ENCODE measurements around the gene RBM10. TPM values are rescaled to one million over a fixed set of nuclear protein-coding genes. Genes with fewer than 3 reads are reported as not detected.
A peak's percentile ranks its signal among the peaks of the same experiment; 100 is the strongest.

Gene RBM10
- total and polyA plus RNA-seq, 2 donors (not counting 1 experiment from before 2014, with no cell fraction given) = 14.9 to 50.0 TPM

- Histone ChIP-seq H3K27ac (ENCODE audit: insufficient read depth, low read length) (no peak overlapping the region), H3K4me3 (replicated peaks in 1 of 4; ENCODE audit: control extremely low read depth in 1 of 4, insufficient read depth in 1 of 4, low read depth in 3 of 4, low read length in 4 of 4) (peak overlapping the region; percentile 46 to 70 (median 64)), H3K9ac (ENCODE audit: insufficient read depth, low read length) (no peak overlapping the region), H3K4me2 (ENCODE audit: extremely low read depth, insufficient read depth, low read length) (peak overlapping the region; percentile 69), H4K20me1 (ENCODE audit: control insufficient read depth, extremely low read depth, insufficient read depth, low read length) (no peaks in the 10 kb centered on the region), H3K4me1 (ENCODE audit: control insufficient read depth, extremely low read depth, insufficient read depth, low read length) (peaks cover 8% of the 10 kb centered on the region), H3K27me3 (ENCODE audit: control insufficient read depth, insufficient read depth, low read length) (no peaks in the 10 kb centered on the region), H2AFZ (ENCODE audit: low read length) (no peak overlapping the region), H3K9me3 (ENCODE audit: control insufficient read depth, insufficient read depth, low read depth, low read length) (no peaks in the 10 kb centered on the region), H3K36me3 (ENCODE audit: control insufficient read depth, insufficient read depth, low read length) (peaks cover under 1% of the 10 kb centered on the region), H3K79me2 (ENCODE audit: control insufficient read depth, insufficient read depth, low read length) (peaks cover 31% of the 10 kb centered on the region)
- TF ChIP-seq CTCF (conservative IDR thresholded peaks at IDR 0.05 in 1 of 2, IDR thresholded peaks at IDR 0.05 in 1 of 2; ENCODE audit: low read depth in 1 of 2, low read length in 2 of 2) (no peak), EZH2 (IDR thresholded peaks at IDR 0.05; ENCODE audit: low read length, missing control alignments) (no peak)
- DNase-seq (ENCODE audit: low read depth in 2 of 2) = no peak
Measured at GRCh38 chrX:47191806-47192401, 46.9 kb downstream of the RBM10 start.

- TF ChIP-seq EZH2 (IDR thresholded peaks at IDR 0.05; ENCODE audit: low read length, missing control alignments) = no peak
- TF ChIP-seq CTCF (conservative IDR thresholded peaks at IDR 0.05 in 1 of 2, IDR thresholded peaks at IDR 0.05 in 1 of 2; ENCODE audit: low read depth in 1 of 2, low read length in 2 of 2) = peak; percentile 45 to 55
- Histone ChIP-seq H3K79me2 (ENCODE audit: control insufficient read depth, insufficient read depth, low read length) (peaks cover 48% of the 10 kb centered on the region), H3K27ac (ENCODE audit: insufficient read depth, low read length) (peak within 1 kb of the TSS; percentile 90), H3K36me3 (ENCODE audit: control insufficient read depth, insufficient read depth, low read length) (peaks cover 3% of the 10 kb centered on the region), H3K4me3 (replicated peaks in 1 of 4; ENCODE audit: control extremely low read depth in 1 of 4, insufficient read depth in 1 of 4, low read depth in 3 of 4, low read length in 4 of 4) (peak within 1 kb of the TSS; percentile 73 to 97 (median 86)), H4K20me1 (ENCODE audit: control insufficient read depth, extremely low read depth, insufficient read depth, low read length) (no peaks in the 10 kb centered on the region), H2AFZ (ENCODE audit: low read length) (peak within 1 kb of the TSS; percentile 35), H3K9me3 (ENCODE audit: control insufficient read depth, insufficient read depth, low read depth, low read length) (no peaks in the 10 kb centered on the region), H3K27me3 (ENCODE audit: control insufficient read depth, insufficient read depth, low read length) (no peaks in the 10 kb centered on the region), H3K9ac (ENCODE audit: insufficient read depth, low read length) (peak within 1 kb of the TSS; percentile 97), H3K4me1 (ENCODE audit: control insufficient read depth, extremely low read depth, insufficient read depth, low read length) (peaks cover 18% of the 10 kb centered on the region), H3K4me2 (ENCODE audit: extremely low read depth, insufficient read depth, low read length) (peak within 1 kb of the TSS; percentile 99)
- DNase-seq (ENCODE audit: low read depth in 2 of 2) = peak; percentile 94
Measured at GRCh38 chrX:47193475-47194193, 48.6 kb downstream of the RBM10 start, which contains the start of gene UBA1. Gene UBA1, plus strand, starts transcription at chrX:47193829. Its CDS starts 4,974 bp downstream, at chrX:47198803.

- Histone ChIP-seq H2AFZ (ENCODE audit: low read length) (peak overlapping the region; percentile 35), H3K9me3 (ENCODE audit: control insufficient read depth, insufficient read depth, low read depth, low read length) (no peaks in the 10 kb centered on the region), H3K27ac (ENCODE audit: insufficient read depth, low read length) (peak overlapping the region; percentile 90), H3K36me3 (ENCODE audit: control insufficient read depth, insufficient read depth, low read length) (peaks cover 9% of the 10 kb centered on the region), H3K4me1 (ENCODE audit: control insufficient read depth, extremely low read depth, insufficient read depth, low read length) (peaks cover 18% of the 10 kb centered on the region), H3K79me2 (ENCODE audit: control insufficient read depth, insufficient read depth, low read length) (peaks cover 55% of the 10 kb centered on the region), H3K4me3 (replicated peaks in 1 of 4; ENCODE audit: control extremely low read depth in 1 of 4, insufficient read depth in 1 of 4, low read depth in 3 of 4, low read length in 4 of 4) (peak overlapping the region; percentile 73 to 97 (median 86)), H3K27me3 (ENCODE audit: control insufficient read depth, insufficient read depth, low read length) (no peaks in the 10 kb centered on the region), H3K4me2 (ENCODE audit: extremely low read depth, insufficient read depth, low read length) (peak overlapping the region; percentile 99), H3K9ac (ENCODE audit: insufficient read depth, low read length) (peak overlapping the region; percentile 97), H4K20me1 (ENCODE audit: control insufficient read depth, extremely low read depth, insufficient read depth, low read length) (no peaks in the 10 kb centered on the region)
- TF ChIP-seq CTCF (conservative IDR thresholded peaks at IDR 0.05 in 1 of 2, IDR thresholded peaks at IDR 0.05 in 1 of 2; ENCODE audit: low read depth in 1 of 2, low read length in 2 of 2) (no peak), EZH2 (IDR thresholded peaks at IDR 0.05; ENCODE audit: low read length, missing control alignments) (no peak)
- no peak for DNase-seq (ENCODE audit: low read depth in 2 of 2)
Measured at GRCh38 chrX:47194194-47194787, 49.3 kb downstream of the RBM10 start.

Data from fibroblast of lung (primary cell).